GM23338 (cell line): Measurements from ENCODE around the gene SLBP. TPM values are rescaled to one million over a fixed set of nuclear protein-coding genes. Genes with fewer than 3 reads are reported as not detected.

Experiments used
- ATAC-seq: fragments of 200-7000 bp; cut with Tn5 transposase; 3 replicates; pipeline ENCODE4 v1.9.1; 2020
- DNase-seq: peaks from one replicate; pipeline ENCODE4 v3.0.0-alpha.2; 2015; ENCODE audit warnings: low spot score
- H2AFZ ChIP-seq: fragments of 200-600 bp; sonication (generic); 2 replicates; pipeline ENCODE4 v1.8.0; 2016; ENCODE audit warnings: antibody characterized with exemption, mild to moderate bottlenecking, moderate library complexity
- H3F3A ChIP-seq: fragments of 200-600 bp; sonication (generic); replicated peaks from 2 replicates; pipeline ENCODE4 v1.8.0; 2017; ENCODE audit warnings: antibody characterized with exemption, mixed run types, low read depth
- H3K27ac ChIP-seq: fragments of 200-600 bp; sonication (generic); 2 replicates; pipeline ENCODE4 v1.6.1; 2016; ENCODE audit warnings: low read depth
- H3K27me3 ChIP-seq: fragments of 200-600 bp; sonication (generic); 2 replicates; pipeline ENCODE4 v1.8.0; 2016; ENCODE audit warnings: mild to moderate bottlenecking, mixed run types, moderate library complexity; ENCODE audit not compliant: insufficient read depth
- H3K36me3 ChIP-seq: fragments of 200-600 bp; sonication (generic); 2 replicates; pipeline ENCODE4 v1.8.0; 2016; ENCODE audit warnings: mild to moderate bottlenecking; ENCODE audit not compliant: insufficient read depth
- H3K4me1 ChIP-seq: fragments of 200-600 bp; sonication (generic); 2 replicates; pipeline ENCODE4 v1.8.0; 2016; ENCODE audit warnings: mild to moderate bottlenecking, moderate library complexity; ENCODE audit not compliant: insufficient read depth
- H3K4me2 ChIP-seq: fragments of 200-600 bp; sonication (generic); 2 replicates; pipeline ENCODE4 v1.7.1; 2017; ENCODE audit warnings: mixed run types
- H3K4me3 ChIP-seq: fragments of 200-600 bp; sonication (generic); 2 replicates; pipeline ENCODE4 v1.6.1; 2016; ENCODE audit warnings: mixed run types
- H3K79me2 ChIP-seq: fragments of 200-600 bp; sonication (generic); replicated peaks from 2 replicates; pipeline ENCODE4 v1.8.0; 2017; ENCODE audit warnings: mild to moderate bottlenecking; ENCODE audit not compliant: insufficient read depth
- H3K9me2 ChIP-seq: fragments of 200-600 bp; sonication (generic); 2 replicates; pipeline ENCODE4 v1.8.0; 2017; ENCODE audit not compliant: insufficient read depth
- H4K20me1 ChIP-seq: fragments of 200-600 bp; sonication (generic); replicated peaks from 2 replicates; pipeline ENCODE4 v1.8.0; 2017; ENCODE audit warnings: mild to moderate bottlenecking; ENCODE audit not compliant: insufficient read depth
- H3K27ac Mint-ChIP-seq: 2 replicates; pipeline ENCODE4 v1.8.0; 2020; ENCODE audit warnings: inconsistent platforms, mild to moderate bottlenecking, moderate library complexity, mixed read lengths
- H3K27me3 Mint-ChIP-seq: 3 replicates; pipeline ENCODE4 v1.8.0; 2022; ENCODE audit warnings: low read depth, mild to moderate bottlenecking, moderate library complexity, mixed read lengths, inconsistent platforms; ENCODE audit not compliant: insufficient read depth, poor library complexity
- H3K36me3 Mint-ChIP-seq: 3 replicates; pipeline ENCODE4 v1.8.0; 2021; ENCODE audit warnings: low read depth, mild to moderate bottlenecking, inconsistent platforms, moderate library complexity, mixed read lengths
- H3K4me1 Mint-ChIP-seq: 3 replicates; pipeline ENCODE4 v1.8.0; 2020; ENCODE audit warnings: mild to moderate bottlenecking, inconsistent platforms, mixed read lengths
- H3K4me3 Mint-ChIP-seq: 3 replicates; pipeline ENCODE4 v1.8.0; 2021; ENCODE audit warnings: moderate library complexity, mild to moderate bottlenecking, inconsistent platforms, mixed read lengths
- H3K9me3 Mint-ChIP-seq: 3 replicates; pipeline ENCODE4 v1.8.0; 2020; ENCODE audit warnings: moderate library complexity, mild to moderate bottlenecking, inconsistent platforms, mixed read lengths
- CREB1 ChIP-seq: fragments of 250-450 bp; sonication (Bioruptor Pico); IDR thresholded peaks from 2 replicates; pipeline ENCODE4 v1.5.0; 2020; ENCODE audit warnings: low read depth, mild to moderate bottlenecking, moderate library complexity
- CTCF ChIP-seq, 2 experiments: fragments of 200-600 bp in 1 of 2; sonication (generic) in 1 of 2; conservative IDR thresholded peaks; 2 replicates each; pipeline versions ENCODE4 v1.5.1 to v1.6.1; 2016 to 2017; ENCODE audit warnings: antibody characterized with exemption in 2 of 2, low read depth in 2 of 2, mild to moderate bottlenecking in 2 of 2, moderate library complexity in 1 of 2
- ETS1 ChIP-seq: IDR thresholded peaks from 2 replicates; pipeline ENCODE4 v1.6.1; 2016; ENCODE audit warnings: antibody characterized with exemption
- NANOG ChIP-seq: IDR thresholded peaks from 2 replicates; pipeline ENCODE4 v1.6.1; 2016; ENCODE audit warnings: antibody characterized with exemption, borderline replicate concordance
- POLR2AphosphoS5 ChIP-seq: IDR thresholded peaks from 2 replicates; pipeline ENCODE4 v1.6.1; 2016; ENCODE audit warnings: antibody characterized with exemption, low read depth
- ZNF114 ChIP-seq: fragments of 250-450 bp; sonication (Bioruptor Pico); IDR thresholded peaks from 2 replicates; pipeline ENCODE4 v1.5.0; 2020; ENCODE audit warnings: mild to moderate bottlenecking, moderate library complexity
- ZNF331 ChIP-seq: fragments of 250-450 bp; sonication (Bioruptor Pico); IDR thresholded peaks from 2 replicates; pipeline ENCODE4 v1.5.0; 2020; ENCODE audit warnings: low read depth, mild to moderate bottlenecking, moderate library complexity
- ZNF462 ChIP-seq: fragments of 250-450 bp; sonication (Bioruptor Pico); IDR thresholded peaks from 2 replicates; pipeline ENCODE4 v1.5.0; 2020; ENCODE audit warnings: mild to moderate bottlenecking, moderate library complexity
- polyA plus RNA-seq: library from polyadenylated mRNA; unstranded; fragments of >200 nt; fragmentation: Nextera tagmentation; extraction: Ambion mirVana; gene quantifications from 2 replicates; pipeline ENCODE4 v1.2.1, GENCODE V29; 2016
- total RNA-seq: library from RNA; depleted of rRNA; stranded (reverse); fragments of >200 nt; shearing (Covaris generic); gene quantifications from 2 replicates; pipeline ENCODE4 v1.2.3, GENCODE V29; 2014

Gene SLBP
- total and polyA plus RNA-seq, 2 experiments from 2014 or later = 54.4 to 58.6 TPM

- Histone ChIP-seq H3K36me3 (0 out of 2 replicates have a peak, but pooled peaks cover 4% of the 10 kb centered on the region), H3K4me1 (peaks cover 9% of the 10 kb centered on the region; the same call in 1 of the 2 replicates), H3K27me3 (no peaks in the 10 kb centered on the region), H3K4me2 (peak overlapping the region; percentile 98), H2AFZ (peak overlapping the region; percentile 94; the same call in 1 of the 2 replicates), H4K20me1 (peaks cover 27% of the 10 kb centered on the region), H3F3A (peaks cover 14% of the 10 kb centered on the region), H3K27ac (peak overlapping the region; percentile 81), H3K4me3 (peak overlapping the region; percentile 89), H3K79me2 (peaks cover 43% of the 10 kb centered on the region), H3K9me2 (no peaks in the 10 kb centered on the region)
- peak overlapping the region; percentile 95 for H3K27ac Mint-ChIP-seq
- TF ChIP-seq POLR2AphosphoS5 (no peak), CREB1 (peak; percentile 89)
- H3K4me1 Mint-ChIP-seq = peaks cover 23% of the 10 kb centered on the region
- peaks cover 34% of the 10 kb centered on the region for H3K36me3 Mint-ChIP-seq
- H3K9me3 Mint-ChIP-seq = no peaks in the 10 kb centered on the region
- DNase-seq = peak; percentile 82
- peaks cover 20% of the 10 kb centered on the region for H3K27me3 Mint-ChIP-seq
- peak; percentile 13 for ATAC-seq
- H3K4me3 Mint-ChIP-seq = peak overlapping the region; percentile 92
These were observed 1.1 kb upstream of the SLBP start for GRCh38 chr4:1713003-1713851.

DNA sequence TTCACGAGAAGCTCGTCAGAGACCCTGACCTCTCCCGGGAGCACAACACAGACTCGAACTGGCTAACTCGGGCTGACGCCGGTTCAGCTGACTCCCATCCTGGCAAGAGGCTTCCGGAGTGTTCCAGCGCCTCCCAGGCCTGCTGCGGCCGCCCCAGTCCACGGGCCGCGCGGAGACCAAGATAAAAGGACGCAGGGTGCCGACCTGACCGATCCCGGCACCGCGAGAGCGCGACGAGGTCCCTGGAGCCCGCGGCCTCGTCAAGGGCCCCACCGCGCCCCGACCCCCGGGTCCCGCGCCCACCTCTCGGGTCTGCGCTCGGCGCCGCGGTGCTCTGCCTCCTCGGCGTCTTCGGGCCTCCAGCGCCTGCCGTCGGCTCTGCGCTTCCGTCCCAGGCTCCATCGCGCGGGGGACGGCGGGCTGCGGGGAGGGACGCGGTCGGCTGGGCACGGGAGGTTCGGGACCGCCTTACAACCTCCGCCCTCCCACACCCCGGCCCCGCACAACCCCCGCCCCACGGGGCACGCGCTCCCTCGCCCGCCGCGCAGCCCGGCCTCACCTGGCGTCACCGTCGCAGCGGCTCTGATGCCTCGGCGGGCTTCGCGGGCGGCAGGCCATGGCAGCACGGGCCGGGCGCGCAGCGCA is 426 bp downstream of the SLBP start:
- Histone ChIP-seq H3K9me2 (no peaks in the 10 kb centered on the region), H3K4me2 (peak overlapping the region; percentile 98), H3K79me2 (peaks cover 55% of the 10 kb centered on the region), H3K27ac (0 out of 2 replicates have a peak overlapping the region, but pooled peaks have one; percentile 81), H4K20me1 (peaks cover 30% of the 10 kb centered on the region), H3K4me3 (peak overlapping the region; percentile 89), H3K4me1 (peaks cover 9% of the 10 kb centered on the region; the same call in 1 of the 2 replicates), H3F3A (peaks cover 14% of the 10 kb centered on the region), H3K27me3 (no peaks in the 10 kb centered on the region), H2AFZ (peak overlapping the region; percentile 86), H3K36me3 (0 out of 2 replicates have a peak, but pooled peaks cover 4% of the 10 kb centered on the region)
- H3K4me1 Mint-ChIP-seq = peaks cover 23% of the 10 kb centered on the region
- DNase-seq = peak; percentile 55
- peak; percentile 11 for ATAC-seq
- peak overlapping the region; percentile 92 for H3K4me3 Mint-ChIP-seq
- H3K27ac Mint-ChIP-seq = peak overlapping the region; percentile 86; the same call in 1 of the 2 replicates
- peaks cover 34% of the 10 kb centered on the region for H3K36me3 Mint-ChIP-seq
- no peaks in the 10 kb centered on the region for H3K9me3 Mint-ChIP-seq
- H3K27me3 Mint-ChIP-seq = peaks cover 18% of the 10 kb centered on the region
- TF ChIP-seq CREB1 = no peak
- no peak for TF ChIP-seq POLR2AphosphoS5
- TF ChIP-seq ZNF114 (CRISPR knock-in tag) = no peak
- no peak for TF ChIP-seq ETS1
- no peak for TF ChIP-seq ZNF331 (CRISPR knock-in tag)
- no peak for TF ChIP-seq ZNF462 (CRISPR knock-in tag)
- TF ChIP-seq NANOG = no peak
- TF ChIP-seq CTCF (conservative IDR thresholded peaks at IDR 0.05; ENCODE audit: low read depth in 2 of 2) = no peak
